IgD-negative memory B cell (primary cell): Measurements from ENCODE around the gene SOX1. TPM values are rescaled to one million over a fixed set of nuclear protein-coding genes. Genes with fewer than 3 reads are reported as not detected.

Experiments
- H3K27ac Mint-ChIP-seq, 3 donors: one replicate each; pipeline ENCODE4 v1.8.0; 2020 to 2022; ENCODE audit warnings: mild to moderate bottlenecking in 3 of 3, mixed read lengths in 3 of 3, moderate library complexity in 1 of 3
- H3K27me3 Mint-ChIP-seq: one replicate; pipeline ENCODE4 v1.8.0; 2021; ENCODE audit warnings: mixed read lengths
- H3K36me3 Mint-ChIP-seq: one replicate; pipeline ENCODE4 v1.8.0; 2020; ENCODE audit warnings: mild to moderate bottlenecking, mixed read lengths
- H3K4me1 Mint-ChIP-seq, 3 donors: one replicate each; pipeline ENCODE4 v1.8.0; 2020 to 2022; ENCODE audit warnings: mixed read lengths in 3 of 3, mild to moderate bottlenecking in 1 of 3
- H3K4me3 Mint-ChIP-seq, 4 donors: one replicate each; pipeline ENCODE4 v1.8.0; 2020 to 2022; ENCODE audit warnings: mild to moderate bottlenecking in 4 of 4, mixed read lengths in 4 of 4, moderate library complexity in 3 of 4
- H3K9me3 Mint-ChIP-seq, 3 donors: one replicate each; pipeline ENCODE4 v1.8.0; 2020 to 2021; ENCODE audit warnings: mixed read lengths in 3 of 3, mild to moderate bottlenecking in 1 of 3
- polyA plus RNA-seq: library from polyadenylated mRNA; unstranded; fragments of 300-500 nt; fragmentation: Illumina TruSeq; gene quantifications from one replicate; pipeline ENCODE4 v1.2.3, GENCODE V29; 2021

Gene SOX1
- polyA plus RNA-seq, 1 donor from 2014 or later = not detected

DNA sequence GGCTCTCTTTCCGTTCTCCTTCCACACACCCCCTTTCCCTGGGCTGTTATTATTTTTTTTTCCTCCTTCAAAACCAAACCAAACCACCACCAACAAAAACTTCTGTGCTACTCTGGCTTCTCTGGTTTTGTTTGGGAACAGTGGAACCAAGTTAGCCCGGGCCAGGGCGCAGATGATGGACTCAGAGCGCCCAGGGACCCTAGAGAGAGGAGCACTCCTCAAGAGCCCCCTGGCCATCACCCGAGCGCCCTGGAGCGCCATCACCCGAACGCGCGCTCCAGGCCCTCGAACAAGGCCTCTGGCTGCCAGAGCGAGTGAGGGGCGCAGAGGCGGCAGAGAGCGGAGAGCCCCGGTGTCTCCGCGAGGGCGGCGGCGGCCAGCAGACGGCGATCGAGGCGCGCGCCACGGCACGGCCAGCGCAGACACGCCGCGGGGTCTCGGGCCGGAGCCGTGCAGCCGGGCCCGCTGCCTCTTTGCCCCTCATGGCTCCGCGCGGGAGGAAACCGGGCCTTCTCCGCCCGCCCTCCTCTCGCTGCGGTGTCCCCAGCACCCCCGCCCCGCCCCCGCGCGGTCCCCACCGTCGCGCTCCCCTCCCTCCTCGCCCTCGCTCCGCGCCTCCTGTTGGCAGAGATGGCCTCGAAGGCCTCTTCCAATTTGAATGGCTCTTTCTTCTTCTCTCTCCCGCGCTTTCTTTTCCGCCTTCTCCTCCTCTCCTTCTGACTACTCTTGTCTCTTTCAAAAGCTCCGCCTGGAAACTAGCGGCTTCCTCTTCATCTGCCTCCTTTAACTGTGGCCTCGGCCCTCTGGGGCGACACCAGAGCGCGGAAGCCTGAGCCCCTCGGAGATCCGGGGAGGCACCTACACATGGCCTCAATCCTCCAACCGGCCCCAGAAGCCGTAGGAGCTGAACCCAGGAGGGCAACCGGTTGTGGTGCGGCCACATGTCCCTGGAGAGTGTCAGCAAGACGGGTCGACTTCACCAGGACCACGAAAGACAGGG, 4.1 kb upstream of the SOX1 start:
- Mint-ChIP-seq H3K27ac (peak overlapping the region in 1 of 3 donors; percentile 12), H3K4me1 (peaks cover 0 to 4% (median 2%) of the 10 kb centered on the region in 3 donors), H3K36me3 (no peaks in the 10 kb centered on the region), H3K27me3 (peaks cover 62% of the 10 kb centered on the region), H3K9me3 (peaks cover 0 to 6% (median 0%) of the 10 kb centered on the region in 3 donors), H3K4me3 (peak overlapping the region in 2 of 4 donors; percentile 49 to 87)

DNA sequence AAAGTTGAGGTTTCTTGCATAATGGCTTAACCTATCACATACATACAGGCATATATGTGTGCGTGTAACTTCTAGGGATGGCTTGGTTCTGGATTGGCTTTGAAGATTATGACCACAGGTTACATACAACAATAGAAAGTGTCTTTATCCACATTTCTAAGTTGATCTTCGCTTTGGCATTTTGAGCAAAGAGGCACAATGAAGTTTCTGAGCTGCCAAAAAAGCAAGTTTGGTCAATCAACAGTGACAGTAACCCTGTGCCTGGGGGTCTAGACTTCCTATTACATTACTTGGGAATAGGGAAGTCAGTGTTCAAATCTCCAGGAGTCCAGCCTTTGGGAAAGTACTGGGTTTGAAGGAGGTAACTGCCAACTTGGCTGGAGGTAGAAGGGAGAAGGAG, 3.1 kb upstream of the SOX1 start:
- Mint-ChIP-seq H3K36me3 (no peaks in the 10 kb centered on the region), H3K4me3 (no peak overlapping the region), H3K4me1 (peaks cover 0 to 4% (median 2%) of the 10 kb centered on the region in 3 donors), H3K9me3 (peaks cover 0 to 6% (median 0%) of the 10 kb centered on the region in 3 donors), H3K27ac (no peak overlapping the region), H3K27me3 (peaks cover 55% of the 10 kb centered on the region)

DNA sequence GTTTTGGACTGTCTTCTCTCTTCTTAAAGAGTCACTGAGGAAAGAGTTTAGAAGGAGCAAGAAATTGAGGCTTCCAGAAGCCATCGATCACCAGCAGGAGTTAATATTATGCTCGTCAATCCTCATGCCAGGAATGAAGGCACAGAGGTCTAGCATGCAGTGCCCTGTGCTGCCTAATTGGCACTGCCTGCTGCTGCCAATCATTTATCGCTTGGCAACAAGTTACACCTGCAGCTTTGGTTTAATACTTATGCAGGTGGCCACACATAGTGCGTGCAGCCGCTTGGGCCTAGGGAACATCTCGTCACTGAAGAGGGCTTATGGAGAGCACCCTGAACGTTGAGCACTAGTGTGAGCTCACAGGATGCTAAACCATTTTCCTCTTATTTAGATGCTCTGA, 2.7 kb upstream of the SOX1 start:
- peaks cover 55% of the 10 kb centered on the region for H3K27me3 Mint-ChIP-seq
- peaks cover 0 to 6% (median 4%) of the 10 kb centered on the region in 3 donors for H3K9me3 Mint-ChIP-seq
- H3K36me3 Mint-ChIP-seq = no peaks in the 10 kb centered on the region
- no peak overlapping the region for H3K4me3 Mint-ChIP-seq
- H3K27ac Mint-ChIP-seq = no peak overlapping the region
- peaks cover 0 to 4% (median 2%) of the 10 kb centered on the region in 3 donors for H3K4me1 Mint-ChIP-seq

DNA sequence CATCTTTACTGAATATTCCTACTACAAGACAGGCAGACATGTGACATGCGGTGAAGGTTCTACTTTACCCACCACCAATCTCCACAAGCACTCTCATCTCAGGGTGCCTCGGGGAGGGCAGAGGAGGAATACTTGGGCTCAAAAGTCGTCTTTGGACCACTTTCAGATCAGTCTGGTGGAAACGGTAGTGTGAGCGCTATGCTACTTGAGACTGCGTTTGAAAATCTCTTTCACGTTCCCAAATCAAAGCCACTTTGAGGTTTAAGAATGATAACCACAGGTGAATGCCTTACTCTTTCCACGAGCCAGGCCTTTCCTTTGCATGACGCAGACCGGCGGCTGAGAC, 1.5 kb upstream of the SOX1 start:
- Mint-ChIP-seq H3K36me3 (no peaks in the 10 kb centered on the region), H3K4me3 (no peak overlapping the region), H3K27me3 (peaks cover 53% of the 10 kb centered on the region), H3K9me3 (peaks cover 5 to 8% (median 7%) of the 10 kb centered on the region in 3 donors), H3K4me1 (peaks cover 0 to 2% (median 2%) of the 10 kb centered on the region in 3 donors), H3K27ac (peak overlapping the region in 2 of 3 donors; percentile 18 to 76)

DNA sequence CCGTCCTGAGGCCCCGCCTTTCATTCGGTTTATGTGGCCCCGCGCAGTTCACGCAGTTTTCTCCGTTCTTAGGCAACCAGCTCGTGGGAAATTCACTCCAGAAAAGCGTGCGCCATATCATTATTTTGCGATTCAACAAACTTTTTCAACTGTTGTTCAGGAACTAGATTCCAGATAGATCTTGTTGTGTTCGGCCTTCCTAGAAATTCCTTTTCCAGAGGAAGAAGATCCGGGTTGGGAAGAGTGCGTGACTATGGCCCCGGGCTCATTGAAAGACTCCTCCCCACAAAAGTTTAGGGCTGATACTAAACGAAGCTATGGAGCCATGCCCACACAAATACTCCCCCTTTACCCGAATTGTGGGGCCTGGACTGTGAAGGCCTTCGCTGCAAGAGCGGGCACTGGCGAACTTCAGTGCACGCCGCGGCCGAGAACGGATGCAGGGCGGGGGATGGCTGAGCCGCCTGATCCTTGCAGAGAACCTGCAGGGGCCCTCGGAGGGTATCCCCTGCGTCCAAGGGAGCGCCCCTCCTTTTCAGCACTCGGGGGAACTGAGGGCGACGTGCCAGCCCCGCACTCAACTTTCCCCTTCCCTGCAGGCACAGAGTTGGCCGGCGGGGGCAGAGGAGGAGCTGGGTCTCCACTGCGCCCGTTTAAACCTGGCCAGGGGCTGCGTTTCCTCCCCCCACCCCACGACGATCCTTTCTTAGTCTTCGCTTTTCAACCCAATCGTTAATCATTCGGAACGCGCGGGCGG, 904 bp upstream of the SOX1 start:
- H3K4me1 Mint-ChIP-seq = peaks cover 0 to 2% (median 2%) of the 10 kb centered on the region in 3 donors
- H3K36me3 Mint-ChIP-seq = no peaks in the 10 kb centered on the region
- H3K9me3 Mint-ChIP-seq = peaks cover 5 to 8% (median 8%) of the 10 kb centered on the region in 3 donors
- peaks cover 53% of the 10 kb centered on the region for H3K27me3 Mint-ChIP-seq
- peak overlapping the region; percentile 31 to 76 (median 63) for H3K27ac Mint-ChIP-seq
- peak overlapping the region in 1 of 4 donors; percentile 25 for H3K4me3 Mint-ChIP-seq

DNA sequence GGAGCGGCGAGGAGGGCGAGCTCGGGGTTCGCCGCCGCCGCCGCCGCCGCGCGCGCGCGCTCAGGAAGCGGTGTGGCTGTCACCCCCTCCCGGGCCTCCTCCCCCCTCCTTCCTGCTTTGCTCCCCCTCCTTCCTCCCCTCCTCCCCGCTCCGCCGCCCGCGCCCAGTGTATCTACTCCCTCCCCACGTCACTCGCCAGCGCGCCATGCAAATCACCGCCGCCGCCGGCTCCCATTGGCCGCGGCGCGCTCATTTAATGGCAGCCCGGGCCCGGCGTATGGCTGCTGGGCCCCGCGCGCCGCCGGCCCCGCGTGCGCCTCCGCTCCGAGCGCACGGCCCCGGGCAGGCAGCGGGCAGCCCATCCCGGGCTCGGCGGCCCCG, 335 bp upstream of the SOX1 start:
- H3K4me1 Mint-ChIP-seq = peaks cover 0 to 2% (median 2%) of the 10 kb centered on the region in 3 donors
- H3K9me3 Mint-ChIP-seq = peaks cover 5 to 9% (median 8%) of the 10 kb centered on the region in 3 donors
- no peak overlapping the region for H3K27ac Mint-ChIP-seq
- H3K27me3 Mint-ChIP-seq = peaks cover 56% of the 10 kb centered on the region
- no peaks in the 10 kb centered on the region for H3K36me3 Mint-ChIP-seq
- no peak overlapping the region for H3K4me3 Mint-ChIP-seq

DNA sequence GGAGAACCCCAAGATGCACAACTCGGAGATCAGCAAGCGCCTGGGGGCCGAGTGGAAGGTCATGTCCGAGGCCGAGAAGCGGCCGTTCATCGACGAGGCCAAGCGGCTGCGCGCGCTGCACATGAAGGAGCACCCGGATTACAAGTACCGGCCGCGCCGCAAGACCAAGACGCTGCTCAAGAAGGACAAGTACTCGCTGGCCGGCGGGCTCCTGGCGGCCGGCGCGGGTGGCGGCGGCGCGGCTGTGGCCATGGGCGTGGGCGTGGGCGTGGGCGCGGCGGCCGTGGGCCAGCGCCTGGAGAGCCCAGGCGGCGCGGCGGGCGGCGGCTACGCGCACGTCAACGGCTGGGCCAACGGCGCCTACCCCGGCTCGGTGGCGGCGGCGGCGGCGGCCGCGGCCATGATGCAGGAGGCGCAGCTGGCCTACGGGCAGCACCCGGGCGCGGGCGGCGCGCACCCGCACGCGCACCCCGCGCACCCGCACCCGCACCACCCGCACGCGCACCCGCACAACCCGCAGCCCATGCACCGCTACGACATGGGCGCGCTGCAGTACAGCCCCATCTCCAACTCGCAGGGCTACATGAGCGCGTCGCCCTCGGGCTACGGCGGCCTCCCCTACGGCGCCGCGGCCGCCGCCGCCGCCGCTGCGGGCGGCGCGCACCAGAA, 1.1 kb downstream of the SOX1 start:
- H3K4me3 Mint-ChIP-seq = no peak overlapping the region
- H3K27me3 Mint-ChIP-seq = peaks cover 50% of the 10 kb centered on the region
- H3K4me1 Mint-ChIP-seq = peaks cover 0 to 2% (median 0%) of the 10 kb centered on the region in 3 donors

DNA sequence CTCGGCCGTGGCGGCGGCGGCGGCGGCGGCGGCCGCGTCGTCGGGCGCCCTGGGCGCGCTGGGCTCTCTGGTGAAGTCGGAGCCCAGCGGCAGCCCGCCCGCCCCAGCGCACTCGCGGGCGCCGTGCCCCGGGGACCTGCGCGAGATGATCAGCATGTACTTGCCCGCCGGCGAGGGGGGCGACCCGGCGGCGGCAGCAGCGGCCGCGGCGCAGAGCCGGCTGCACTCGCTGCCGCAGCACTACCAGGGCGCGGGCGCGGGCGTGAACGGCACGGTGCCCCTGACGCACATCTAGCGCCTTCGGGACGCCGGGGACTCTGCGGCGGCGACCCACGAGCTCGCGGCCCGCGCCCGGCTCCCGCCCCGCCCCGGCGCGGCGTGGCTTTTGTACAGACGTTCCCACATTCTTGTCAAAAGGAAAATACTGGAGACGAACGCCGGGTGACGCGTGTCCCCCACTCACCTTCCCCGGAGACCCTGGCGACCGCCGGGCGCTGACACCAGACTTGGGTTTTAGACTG, 1.7 kb downstream of the SOX1 start:
- H3K4me1 Mint-ChIP-seq = no peaks in the 10 kb centered on the region
- H3K36me3 Mint-ChIP-seq = no peaks in the 10 kb centered on the region
- H3K27me3 Mint-ChIP-seq = peaks cover 44% of the 10 kb centered on the region
- H3K9me3 Mint-ChIP-seq = peaks cover 5 to 10% (median 8%) of the 10 kb centered on the region in 3 donors
- H3K4me3 Mint-ChIP-seq = no peak overlapping the region
- peak overlapping the region in 1 of 3 donors; percentile 60 for H3K27ac Mint-ChIP-seq

More for the DNA sequence above, 1.1 kb downstream of the SOX1 start:
- H3K36me3 Mint-ChIP-seq = no peaks in the 10 kb centered on the region
- H3K9me3 Mint-ChIP-seq = peaks cover 5 to 12% (median 8%) of the 10 kb centered on the region in 3 donors
- H3K27ac Mint-ChIP-seq = no peak overlapping the region

DNA sequence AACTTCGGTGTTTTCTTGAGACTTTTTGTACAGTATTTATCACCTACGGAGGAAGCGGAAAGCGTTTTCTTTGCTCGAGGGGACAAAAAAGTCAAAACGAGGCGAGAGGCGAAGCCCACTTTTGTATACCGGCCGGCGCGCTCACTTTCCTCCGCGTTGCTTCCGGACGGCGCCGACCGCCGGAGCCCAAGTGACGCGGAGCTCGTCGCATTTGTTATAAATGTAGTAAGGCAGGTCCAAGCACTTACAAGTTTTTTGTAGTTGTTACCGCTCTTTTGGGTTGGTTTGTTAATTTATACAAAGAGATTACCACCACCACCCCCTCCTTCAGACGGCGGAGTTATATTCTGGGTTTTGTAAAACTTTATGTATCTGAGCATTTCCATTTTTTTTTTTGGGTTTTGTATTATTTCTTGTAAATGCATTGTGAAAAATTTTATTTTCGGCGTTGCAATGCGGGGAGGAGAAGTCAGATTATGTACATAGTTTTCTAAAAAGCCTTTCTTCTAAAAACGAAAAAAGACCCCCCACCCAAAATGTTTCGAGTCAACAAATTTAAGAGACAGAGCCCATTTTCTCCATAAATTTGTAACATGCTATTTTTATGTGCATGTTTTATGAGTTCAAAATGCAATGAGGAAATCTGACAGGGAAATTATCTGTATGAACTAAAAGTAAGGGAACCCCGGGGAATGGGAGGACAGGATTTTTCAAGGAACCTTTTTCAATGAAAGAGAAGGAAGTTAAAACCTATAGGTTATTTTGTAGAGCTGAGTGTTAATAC, 2.3 kb downstream of the SOX1 start:
- Mint-ChIP-seq H3K36me3 (no peaks in the 10 kb centered on the region), H3K4me1 (no peaks in the 10 kb centered on the region), H3K27ac (peak overlapping the region in 2 of 3 donors; percentile 60 to 64), H3K9me3 (peaks cover 5 to 10% (median 8%) of the 10 kb centered on the region in 3 donors), H3K4me3 (peak overlapping the region in 1 of 4 donors; percentile 52), H3K27me3 (peaks cover 44% of the 10 kb centered on the region)

DNA sequence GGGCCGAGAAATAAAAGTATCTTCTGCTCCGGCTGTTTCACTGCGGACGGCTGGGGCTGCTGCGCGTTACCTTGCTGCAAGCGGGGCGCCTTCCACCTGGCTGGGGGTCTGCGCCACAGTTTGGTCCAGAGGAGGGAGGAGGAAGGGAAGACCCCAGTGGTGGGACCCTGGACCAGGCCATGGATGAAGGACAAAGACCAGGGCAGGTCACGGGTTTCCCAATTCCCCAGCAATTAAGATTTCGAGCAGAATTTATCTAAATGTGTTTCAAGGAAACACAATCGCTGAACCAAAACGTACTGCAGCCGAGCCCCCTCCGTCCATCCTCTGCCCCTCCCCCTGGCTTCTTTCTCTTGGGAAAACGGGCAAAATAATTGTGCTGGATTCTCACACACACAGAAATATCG, 2.9 kb downstream of the SOX1 start:
- no peaks in the 10 kb centered on the region for H3K4me1 Mint-ChIP-seq
- H3K36me3 Mint-ChIP-seq = no peaks in the 10 kb centered on the region
- H3K9me3 Mint-ChIP-seq = peaks cover 5 to 10% (median 8%) of the 10 kb centered on the region in 3 donors
- no peak overlapping the region for H3K4me3 Mint-ChIP-seq
- peaks cover 45% of the 10 kb centered on the region for H3K27me3 Mint-ChIP-seq
- H3K27ac Mint-ChIP-seq = peak overlapping the region in 2 of 3 donors; percentile 64 to 91

DNA sequence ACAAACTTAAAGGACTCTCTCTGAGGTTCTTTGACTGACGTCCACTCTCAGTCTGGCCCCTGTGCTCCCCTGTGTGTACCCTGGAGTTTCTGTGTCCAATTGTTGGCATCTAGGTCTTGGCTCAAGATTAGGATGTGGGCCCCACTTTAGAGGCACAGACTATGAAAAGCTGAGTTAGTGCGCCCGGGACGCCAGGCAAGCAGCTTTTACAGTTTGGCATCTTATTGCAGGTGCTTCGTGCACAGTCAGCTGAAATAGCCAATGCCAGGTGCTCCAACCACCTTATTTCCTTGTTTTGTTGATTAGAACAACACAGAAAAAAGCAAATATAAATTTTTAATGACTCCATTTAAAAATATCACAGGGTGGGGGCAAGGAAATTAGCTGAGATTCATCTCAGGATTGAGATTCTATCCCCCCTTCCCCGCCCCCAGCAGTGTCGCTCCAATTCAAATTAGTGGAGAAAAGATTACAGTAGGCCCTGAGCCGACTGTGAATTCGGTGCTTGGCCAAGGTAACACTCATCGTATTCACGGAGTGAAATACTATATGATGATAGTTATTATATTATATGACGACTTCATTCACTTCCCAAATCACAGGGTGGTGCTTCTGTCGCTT, 4.3 kb downstream of the SOX1 start:
- H3K4me1 Mint-ChIP-seq = no peaks in the 10 kb centered on the region
- H3K4me3 Mint-ChIP-seq = no peak overlapping the region
- peaks cover 6 to 8% (median 7%) of the 10 kb centered on the region in 3 donors for H3K9me3 Mint-ChIP-seq
- peaks cover 47% of the 10 kb centered on the region for H3K27me3 Mint-ChIP-seq
- no peaks in the 10 kb centered on the region for H3K36me3 Mint-ChIP-seq
- peak overlapping the region in 1 of 3 donors; percentile 88 for H3K27ac Mint-ChIP-seq

DNA sequence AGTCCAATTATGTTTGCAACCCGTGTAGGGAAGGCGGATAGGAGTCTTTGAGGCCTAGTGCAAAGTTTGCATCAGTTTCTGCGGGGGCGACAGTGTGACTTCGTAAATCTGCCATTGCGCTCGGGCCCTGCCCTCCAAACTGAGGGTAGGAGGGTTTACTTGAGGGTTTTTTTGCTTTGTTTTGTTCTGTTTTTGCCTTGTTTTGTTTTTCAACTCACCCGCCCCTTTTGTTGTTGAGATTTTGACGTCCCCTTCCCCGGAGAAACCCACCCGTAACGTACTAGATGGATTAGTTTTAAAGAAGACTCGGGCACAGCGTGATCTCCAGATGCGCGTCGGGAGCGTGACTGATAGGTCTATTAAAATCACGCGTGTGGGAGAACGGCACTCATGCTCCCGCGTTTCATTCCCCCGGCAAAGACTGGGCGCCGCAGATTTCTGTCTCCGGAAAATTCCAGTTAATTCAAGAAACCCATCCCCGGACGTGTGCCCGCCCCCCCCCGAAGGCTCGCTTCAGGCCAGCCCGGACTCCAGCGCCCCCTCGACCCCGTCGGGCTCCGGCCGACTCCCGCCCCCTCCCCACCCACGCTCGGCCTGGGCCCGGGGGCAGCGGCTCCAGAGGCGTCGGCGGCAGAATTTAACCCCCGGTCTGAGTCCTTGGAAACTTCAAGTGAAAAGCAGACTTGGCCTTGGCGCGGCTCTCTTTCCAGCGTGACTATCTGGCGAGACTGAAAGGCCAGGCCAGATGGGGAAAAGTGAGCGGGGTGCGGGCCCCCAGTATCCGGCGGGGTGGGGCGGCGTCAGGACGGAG, 5.0 kb downstream of the SOX1 start:
- Mint-ChIP-seq H3K9me3 (peaks cover 6 to 8% (median 7%) of the 10 kb centered on the region in 3 donors), H3K4me3 (peak overlapping the region in 1 of 4 donors; percentile 68), H3K36me3 (no peaks in the 10 kb centered on the region), H3K27ac (peak overlapping the region in 2 of 3 donors; percentile 73 to 88), H3K27me3 (peaks cover 47% of the 10 kb centered on the region), H3K4me1 (no peaks in the 10 kb centered on the region)
